ENCODE measurements around the gene MTA1.

GRCh38 chr14:105378873-105379685 lies 40.5 kb upstream of the MTA1 start:
- TF ChIP-seq POLR2A (IDR thresholded peaks at IDR 0.05; ENCODE audit: low read depth, low read length) (no peak), POLR2AphosphoS5 (IDR thresholded peaks at IDR 0.05; ENCODE audit: low read depth, low read length) (no peak), TAF1 (IDR thresholded peaks at IDR 0.05; ENCODE audit: borderline replicate concordance, low read depth, low read length) (no peak)
